Measurements from ENCODE around the gene GPC5.

DNA sequence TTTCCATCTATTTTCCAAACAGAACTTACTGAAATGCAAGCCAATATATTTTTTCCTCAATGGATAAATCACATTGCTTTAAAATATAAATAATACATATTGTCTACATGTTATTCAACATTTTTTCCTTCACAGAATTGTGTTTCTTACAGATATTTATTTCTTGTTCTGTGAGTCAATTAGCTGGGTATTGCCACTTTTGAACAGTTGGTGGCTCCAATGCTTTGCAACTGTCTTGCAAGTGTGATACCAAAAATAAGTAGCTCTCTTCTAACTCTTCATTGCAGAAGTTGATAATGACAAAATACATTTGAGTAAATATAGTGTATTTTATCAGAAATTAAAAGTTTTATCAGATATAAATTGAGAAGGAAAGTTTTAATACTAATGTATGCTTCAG is 17.1 kb upstream of the GPC5 start:
- TF ChIP-seq, protein P1, sequence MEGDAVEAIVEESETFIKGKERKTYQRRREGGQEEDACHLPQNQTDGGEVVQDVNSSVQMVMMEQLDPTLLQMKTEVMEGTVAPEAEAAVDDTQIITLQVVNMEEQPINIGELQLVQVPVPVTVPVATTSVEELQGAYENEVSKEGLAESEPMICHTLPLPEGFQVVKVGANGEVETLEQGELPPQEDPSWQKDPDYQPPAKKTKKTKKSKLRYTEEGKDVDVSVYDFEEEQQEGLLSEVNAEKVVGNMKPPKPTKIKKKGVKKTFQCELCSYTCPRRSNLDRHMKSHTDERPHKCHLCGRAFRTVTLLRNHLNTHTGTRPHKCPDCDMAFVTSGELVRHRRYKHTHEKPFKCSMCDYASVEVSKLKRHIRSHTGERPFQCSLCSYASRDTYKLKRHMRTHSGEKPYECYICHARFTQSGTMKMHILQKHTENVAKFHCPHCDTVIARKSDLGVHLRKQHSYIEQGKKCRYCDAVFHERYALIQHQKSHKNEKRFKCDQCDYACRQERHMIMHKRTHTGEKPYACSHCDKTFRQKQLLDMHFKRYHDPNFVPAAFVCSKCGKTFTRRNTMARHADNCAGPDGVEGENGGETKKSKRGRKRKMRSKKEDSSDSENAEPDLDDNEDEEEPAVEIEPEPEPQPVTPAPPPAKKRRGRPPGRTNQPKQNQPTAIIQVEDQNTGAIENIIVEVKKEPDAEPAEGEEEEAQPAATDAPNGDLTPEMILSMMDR (conservative IDR thresholded peaks at IDR 0.05; ENCODE audit: low read depth, low read length) = peak; percentile 52
- TF ChIP-seq EZH2 (IDR thresholded peaks at IDR 0.05; ENCODE audit: borderline replicate concordance, low read depth, low read length, poor library complexity, severe bottlenecking) = no peak

Data from A673 (cell line).